HG03354 (cell line): Measurements from ENCODE around the gene SHE.
"Not testable (repeated sequence)": the region's sequence is repeated elsewhere in the genome, so short reads cannot be mapped to it uniquely, and the experiment has no call there.

ENCODE experiments used
- ATAC-seq: cut with Tn5 transposase; IDR thresholded peaks from one replicate; pipeline ENCODE4 v1.9.1; 2021; ENCODE audit warnings: mild to moderate bottlenecking; ENCODE audit not compliant: unreplicated experiment, poor library complexity, severe bottlenecking

Gene SHE

DNA sequence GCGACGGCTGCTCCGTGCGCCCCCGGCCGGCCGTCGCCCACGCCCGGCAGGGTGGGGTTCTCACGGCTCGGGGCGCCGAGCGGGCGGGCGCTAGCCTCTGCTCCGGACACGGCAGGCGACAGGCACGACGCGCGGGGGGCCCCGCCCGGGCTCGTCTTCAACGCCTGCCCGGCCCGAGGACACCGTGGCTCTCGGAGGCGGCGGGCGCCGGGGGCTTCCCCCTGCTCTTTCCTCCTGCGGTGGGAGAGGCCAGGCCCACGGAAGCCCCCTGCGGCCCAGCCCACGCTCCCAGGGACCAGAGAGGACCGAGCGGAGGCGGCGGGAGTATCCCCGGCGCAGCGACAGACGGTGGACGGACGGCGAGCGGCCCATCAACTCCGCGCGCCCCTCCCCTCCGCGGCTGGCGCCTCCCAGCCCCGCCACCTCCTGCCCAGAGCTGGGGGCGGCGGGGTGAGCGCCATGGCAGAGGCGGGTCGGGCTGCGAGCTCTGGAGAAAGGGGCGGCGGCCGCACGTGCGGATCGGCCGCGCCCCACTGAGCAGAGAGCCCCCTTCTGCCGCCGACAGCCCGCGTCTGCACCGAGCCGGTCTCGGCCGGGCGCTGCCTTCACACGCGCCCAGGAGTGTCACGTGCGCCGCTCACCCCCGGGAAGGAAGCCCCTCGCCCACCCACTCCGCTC lies at the start of gene SHE, which contains the start of gene TDRD10:
SHE (minus strand) TSS at position 347 of the 678 bp plus-strand sequence. CDS start 386 bp downstream, outside the sequence.
TDRD10 (plus strand) TSS at position 154 of the 678 bp plus-strand sequence. CDS start 4,685 bp downstream, outside the sequence.
- ATAC-seq: no peak

DNA sequence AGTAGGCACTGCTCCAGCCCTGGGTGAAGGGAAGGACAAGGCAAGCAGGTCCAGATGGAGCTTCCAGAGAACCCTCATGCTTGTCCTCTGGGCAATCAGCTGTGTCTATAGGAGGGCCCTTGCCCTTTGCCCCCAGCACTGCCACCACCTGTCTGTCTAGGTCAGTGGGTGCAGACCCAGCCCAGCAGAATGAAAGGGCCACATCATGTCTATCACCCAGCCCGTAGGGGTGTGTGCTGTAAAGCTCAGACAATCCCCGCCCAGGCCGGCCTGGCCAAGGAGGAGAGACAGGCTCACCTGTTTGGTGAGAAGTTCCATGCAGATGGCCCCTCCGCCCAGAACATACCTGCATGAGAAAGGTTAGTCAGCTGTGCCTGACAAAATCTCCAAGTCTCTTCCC lies 49.3 kb upstream of the SHE start:
- ATAC-seq: no peak

DNA sequence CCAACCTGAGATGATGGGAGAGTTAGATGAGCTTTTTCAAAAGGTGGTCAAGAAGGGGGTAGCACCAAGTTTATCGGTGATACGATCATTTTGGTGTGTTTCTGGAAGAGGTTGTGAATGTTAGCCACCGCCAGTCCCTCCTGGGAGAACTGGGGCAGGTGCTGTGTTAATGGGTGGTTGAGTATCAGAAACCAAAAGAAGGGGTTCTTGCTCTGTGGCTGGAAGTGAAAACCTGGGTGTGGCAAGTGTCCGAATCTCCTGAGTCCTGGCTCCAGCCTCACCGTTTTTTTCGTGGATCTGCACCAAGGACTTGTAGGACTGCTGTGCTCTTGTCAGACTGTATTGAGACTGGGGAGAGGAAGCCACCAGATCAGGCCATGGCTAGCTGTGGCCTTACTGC lies 48.4 kb upstream of the SHE start:
- no peak for ATAC-seq

DNA sequence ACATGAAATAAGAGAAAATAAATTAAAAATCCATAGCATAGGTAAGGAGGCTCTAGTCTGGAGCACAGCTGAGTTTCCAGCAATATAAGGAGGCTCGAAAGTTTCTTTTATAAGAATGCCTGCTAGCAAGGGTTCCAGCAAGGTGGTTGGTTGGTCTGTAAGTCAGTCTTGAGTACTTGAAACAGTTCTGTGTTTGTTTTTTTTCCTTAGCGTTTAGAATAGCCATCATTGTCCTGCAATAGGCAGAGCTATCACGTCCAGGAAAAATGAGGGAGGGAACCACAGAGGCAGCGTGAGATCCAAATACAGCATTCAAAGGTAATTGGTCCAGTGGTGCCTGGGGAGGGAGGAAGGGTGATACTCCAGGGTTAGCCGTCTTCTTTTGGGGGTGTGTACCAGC lies 47.9 kb upstream of the SHE start:
- no peak for ATAC-seq

DNA sequence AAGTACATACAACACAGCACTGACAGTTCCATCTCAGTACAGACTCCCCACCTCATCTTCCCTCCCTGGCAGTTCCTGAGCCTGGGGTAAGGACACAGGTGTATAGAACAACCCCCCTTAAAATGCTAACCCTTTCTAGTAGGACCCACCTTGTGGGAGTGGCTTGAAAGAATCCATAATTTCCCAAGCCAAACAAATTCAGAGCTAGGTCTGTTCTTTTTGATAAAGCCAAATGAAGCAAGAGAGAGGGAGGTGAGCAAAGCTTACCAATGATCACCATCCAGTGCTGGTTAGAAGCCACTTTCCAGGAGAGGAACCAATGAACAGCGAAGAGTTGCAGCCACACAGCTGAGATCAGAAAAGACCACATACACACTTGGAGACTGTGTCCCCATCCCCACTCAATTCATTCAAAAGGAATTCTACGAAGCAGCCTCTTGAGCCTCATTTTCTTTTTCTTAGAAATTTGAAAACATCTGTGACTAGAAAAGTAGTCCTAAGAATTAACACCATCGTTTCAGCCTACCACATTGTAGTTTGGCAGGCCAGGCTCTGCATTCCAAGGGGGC lies 47.1 kb upstream of the SHE start:
- ATAC-seq: no peak

DNA sequence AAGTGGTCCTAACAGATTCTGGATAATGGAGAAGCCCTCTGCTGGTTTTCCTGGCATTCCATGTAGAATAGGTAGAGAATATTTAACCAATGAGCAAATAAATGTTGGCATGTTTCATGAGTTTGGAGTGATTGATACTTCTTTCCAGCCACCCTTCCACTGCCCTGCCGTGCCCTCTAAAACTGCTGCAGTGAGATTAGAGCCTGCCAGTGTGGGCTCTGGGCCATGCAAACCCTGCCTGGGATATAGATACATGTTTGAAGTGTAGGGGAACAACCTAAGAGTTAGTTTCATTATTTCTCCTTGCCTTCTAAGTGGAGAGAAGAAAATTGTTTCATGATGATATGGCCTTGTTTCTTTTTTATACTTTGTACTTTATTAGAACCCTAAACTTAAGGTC lies 45.8 kb upstream of the SHE start:
- no peak for ATAC-seq

DNA sequence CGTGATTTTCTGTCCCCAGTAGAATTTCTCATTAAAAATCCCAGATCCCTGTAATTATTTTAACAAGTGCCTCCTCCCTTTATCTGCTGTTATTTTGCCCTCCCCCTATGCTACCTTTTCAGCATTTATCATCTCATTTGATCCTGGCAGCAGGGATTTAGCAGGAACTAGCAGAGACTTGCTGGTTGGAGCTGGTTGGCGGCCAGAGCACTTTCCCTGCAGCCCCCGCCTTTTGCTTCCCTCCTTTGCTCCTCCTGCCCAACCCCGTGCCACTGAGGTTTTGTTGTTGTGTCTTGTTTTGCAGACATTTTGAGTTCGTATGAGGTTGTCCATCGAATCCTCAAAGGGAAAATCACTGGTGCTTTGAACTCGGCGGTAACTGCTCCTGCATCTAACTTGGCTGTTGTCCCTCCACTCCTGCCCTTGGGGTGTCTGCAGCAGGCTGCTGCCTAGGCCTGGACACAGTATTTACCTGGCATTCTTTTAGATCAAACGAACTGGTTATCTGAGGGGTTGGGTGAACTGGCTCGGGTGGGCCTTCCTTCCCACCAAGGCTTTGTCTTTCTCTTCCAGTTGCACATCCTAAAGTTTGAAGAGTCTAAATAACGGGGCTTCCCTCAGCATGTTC lies 45.0 kb upstream of the SHE start:
- ATAC-seq: no peak

DNA sequence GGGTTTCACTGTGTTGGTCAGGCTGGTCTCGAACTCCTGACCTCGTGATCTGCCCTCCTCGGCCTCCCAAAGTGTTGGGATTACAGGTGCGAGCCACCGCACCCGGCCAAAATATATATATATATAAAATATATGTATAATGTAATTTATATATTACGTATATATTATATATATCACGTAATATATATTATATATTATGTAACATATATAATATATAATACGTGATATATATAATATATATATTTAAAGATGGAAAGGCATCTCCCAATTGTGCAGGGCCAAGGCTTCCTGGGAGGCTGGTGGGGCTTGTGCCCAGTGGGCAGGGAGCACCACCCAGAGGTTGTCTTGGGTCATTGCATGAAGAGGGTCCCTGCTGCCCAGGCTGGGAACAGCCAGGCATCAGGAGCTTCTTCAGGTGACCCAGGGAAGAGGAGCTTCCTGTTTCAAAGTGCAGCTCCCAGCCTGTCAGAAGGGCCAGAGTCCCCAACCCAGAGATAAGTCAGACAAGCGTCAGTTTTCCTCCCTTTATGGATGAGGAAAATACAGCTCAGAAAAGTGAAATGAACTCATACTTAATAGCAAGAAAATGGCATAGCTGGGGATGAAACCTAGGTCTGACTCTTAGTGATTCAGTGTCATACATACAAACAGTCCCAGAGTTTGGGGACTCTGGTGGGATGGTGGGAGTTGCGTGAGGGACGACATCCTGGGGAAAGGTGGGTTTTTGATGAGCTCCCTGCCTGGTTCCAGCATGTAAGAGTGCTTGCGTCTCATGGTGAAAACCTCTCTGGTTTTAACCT lies 44.3 kb upstream of the SHE start:
- ATAC-seq: no peak

DNA sequence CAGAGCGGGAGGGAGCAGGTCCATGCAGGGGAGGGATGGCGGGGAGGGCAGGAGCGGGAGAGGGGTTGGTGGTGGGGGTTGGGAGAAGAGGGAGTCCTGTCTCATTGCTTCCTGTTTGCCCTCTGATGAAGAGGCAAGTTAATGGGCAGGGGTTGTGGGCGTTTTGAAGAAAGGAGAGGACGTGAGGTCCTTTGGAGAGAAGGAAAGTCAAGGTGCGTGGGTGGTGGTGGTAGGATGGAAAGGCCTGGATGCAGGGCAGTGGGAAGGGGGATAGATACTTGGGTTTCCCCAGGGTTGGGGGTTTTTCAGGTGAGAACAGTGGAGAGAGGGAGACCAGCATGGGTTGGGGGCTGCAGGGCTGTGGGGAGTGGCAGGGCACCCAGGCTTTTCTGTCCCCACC lies 39.0 kb upstream of the SHE start:
- no peak for ATAC-seq

DNA sequence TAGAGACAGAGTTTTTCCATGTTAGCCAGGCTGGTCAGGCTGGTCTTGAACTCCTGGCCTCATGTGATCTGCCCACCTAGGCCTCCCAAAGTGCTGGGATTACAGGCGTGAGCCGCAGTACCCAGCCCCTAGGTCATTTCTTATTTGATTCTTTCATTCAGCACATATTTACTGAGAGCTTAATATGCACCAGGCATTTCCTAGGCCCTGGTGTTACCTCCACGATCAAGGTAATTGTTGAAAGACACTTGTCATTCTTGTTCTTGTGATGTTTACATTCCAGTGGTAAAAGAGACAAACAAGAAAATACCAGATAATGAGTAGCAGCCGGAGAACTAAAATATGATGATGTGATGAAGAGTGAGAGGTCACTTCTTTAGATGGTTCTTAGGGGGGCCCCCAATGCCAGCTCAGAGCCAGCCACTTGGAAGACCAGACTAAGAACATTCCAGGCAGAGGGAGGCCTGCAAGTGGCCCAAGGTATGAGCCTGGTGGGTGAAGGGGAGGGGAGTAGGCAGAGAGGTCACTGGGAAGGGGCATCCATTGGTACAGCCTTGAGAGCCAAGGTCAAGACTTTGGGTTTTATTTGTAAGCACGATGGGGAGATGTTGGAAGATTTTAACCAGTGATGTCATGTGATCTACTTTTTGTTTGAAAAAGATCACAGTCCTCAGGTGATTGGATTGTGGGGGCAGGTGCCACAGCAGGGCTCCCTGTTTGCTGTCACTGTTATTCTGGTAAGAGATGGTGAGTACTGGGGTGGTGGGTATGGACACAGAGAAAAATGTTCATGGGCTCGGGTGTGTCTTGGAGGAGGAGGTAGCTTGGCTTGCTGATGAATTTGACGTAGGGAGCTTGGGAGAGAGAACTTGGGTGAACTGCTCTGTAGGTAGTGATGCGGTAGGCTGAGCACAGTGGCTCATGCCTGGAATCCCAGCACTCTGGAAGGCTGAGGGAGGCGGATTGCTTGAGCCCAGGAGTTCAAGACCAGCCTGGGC lies 37.6 kb upstream of the SHE start:
- no peak for ATAC-seq

DNA sequence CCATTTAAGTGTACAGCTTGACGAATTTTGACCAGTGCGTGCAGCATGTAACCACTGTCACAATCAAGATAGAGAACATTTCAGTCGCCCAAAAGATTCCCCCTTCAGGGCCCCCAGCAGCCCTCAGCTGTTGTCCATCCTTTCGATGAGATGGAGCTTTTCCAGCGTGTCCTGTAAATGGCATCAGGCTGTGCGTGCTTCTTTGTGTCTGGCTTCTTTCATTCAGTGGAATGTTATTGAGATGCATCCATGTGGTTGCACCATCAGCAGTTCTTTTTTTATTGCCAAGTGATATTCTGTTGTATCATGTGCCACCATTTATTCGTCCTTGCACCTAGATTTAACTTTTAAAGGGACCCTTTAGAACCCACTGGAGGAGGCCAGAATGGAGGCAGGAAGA lies 34.4 kb upstream of the SHE start:
- no peak for ATAC-seq

DNA sequence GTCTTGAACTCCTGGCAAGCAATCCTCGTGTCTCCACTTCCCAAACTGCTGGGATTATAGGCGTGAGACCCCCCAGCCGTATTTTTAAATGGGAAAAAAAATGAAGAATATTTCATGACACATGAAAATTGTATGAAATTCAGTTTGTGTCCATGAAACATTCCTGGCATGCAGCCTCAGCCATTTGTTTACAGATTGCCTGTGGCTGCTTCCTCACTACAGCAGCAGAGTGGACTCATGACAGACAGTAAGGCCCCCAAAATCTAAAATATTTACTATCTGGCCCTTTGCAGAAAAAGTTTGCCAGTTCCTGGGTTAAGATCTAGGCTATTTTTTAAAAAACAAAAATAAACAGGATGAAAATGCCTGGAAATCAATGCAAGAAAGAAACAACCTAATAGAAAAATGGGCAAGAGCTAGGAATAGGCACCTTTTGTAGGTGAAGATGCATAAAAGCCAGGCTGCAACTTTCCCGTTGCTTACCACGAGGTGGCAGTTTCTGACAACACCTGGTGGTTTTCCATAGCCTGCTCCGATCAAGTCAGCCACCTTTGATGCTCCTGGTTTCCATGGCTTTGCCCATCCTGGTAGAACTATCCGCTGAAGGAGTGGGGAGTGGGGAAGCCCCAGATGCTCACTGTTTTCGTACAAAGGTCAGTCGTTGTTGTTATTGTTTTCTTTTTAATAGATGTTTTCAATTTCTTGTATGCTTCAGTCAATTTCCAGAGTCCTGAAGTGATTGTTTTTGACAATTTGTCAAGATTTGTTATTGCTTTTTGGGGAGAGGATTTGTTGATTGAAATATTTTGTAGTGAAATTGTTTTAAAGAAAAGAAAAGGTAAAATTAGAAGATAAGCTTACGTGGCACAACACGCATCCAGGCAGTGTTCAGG lies 32.0 kb upstream of the SHE start:
- ATAC-seq: no peak

DNA sequence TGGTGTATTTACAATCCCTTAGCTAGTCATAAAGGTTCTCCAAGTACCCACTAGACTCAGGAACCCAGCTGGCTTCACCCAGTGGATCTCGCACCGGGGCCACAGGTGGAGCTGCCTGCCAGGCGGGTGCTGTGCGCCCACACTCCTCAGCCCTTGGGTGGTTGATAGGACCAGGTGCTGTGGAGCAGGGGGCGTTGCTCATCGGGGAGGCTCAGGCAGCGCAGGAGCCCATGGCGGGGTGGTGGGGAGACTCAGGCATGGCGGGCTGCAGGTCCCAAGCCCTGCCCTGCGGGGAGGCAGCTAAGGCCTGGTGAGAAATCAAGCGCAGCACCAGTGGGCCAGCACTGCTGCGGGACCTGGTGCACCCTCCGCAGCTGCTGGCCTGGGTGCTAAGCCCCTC lies 29.7 kb upstream of the SHE start:
- not testable (repeated sequence) for ATAC-seq

DNA sequence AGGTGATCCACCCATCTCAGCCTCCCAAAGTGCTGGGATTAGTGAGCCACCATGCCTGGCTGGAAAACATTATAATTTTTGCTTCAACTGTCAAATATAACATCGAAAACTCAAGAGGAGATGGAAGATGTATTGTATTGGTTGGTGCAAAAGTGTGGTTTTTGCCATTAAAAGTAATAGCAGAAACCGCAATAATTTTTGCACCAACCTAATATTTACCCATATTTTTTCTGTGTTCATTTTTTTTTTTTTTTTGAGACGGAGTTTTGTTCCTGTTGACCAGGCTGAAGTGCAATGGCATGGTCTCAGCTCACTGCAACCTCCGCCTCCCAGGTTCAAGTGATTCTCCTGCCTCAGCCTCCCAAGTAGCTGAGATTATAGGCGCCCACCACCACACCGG lies 27.1 kb upstream of the SHE start:
- no peak for ATAC-seq

DNA sequence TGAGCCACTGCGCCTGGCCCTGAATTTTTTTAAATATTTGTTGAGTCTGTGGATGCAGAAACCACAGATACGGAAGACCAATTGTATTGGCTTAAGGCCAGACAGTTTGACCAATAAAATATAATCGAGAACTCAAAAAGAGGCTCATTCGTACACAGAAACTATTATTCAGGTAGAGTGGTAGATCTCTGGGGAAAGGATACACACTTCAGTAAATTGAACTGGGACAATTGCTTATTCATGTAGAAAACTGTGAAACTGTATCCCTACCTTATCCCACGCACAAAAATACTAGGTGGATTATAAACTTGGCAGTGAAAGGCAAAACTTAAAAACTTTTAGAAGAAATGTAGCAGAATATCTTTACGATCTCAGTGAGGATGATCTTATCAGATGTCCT lies 25.0 kb upstream of the SHE start:
- no peak for ATAC-seq

DNA sequence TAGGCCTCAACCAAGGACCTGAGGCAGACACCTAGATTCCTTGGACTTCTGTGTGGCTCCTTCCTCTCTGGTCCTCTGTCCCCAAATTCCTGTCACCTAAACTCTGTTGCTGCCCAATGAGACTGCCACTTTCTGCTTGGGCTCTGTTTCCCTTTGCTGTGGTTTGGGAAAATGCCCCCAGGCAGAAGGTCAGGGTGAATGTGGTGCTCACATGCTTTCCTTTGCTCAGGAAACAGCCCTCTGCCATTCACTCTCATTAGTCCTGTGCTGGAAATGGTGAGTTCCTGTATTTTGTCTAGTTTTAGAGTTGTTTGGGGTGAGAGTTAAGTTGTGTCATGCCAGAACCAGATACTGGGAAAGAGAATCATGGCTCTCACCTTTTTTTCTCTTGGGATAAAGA lies 22.7 kb upstream of the SHE start:
- no peak for ATAC-seq

DNA sequence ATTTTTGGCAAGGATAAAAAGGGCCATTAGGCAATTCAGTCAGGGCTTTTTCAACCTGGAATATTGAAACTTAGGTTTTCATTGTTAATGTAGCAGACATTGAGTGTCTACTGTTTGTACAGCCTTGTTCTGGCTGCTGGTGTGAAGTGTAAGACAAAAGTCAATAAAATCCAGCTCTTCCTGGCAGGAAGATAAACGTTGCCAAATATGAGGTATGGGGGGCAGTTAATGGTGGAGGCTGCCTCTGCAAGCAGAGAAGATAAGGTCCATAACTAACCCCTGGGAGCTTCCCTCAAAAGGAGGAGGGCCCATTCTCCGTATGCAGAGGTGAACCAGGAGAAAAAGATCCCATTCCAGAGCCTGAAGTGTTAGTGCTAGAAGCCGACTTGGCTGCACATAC lies 19.5 kb upstream of the SHE start:
- ATAC-seq: no peak

DNA sequence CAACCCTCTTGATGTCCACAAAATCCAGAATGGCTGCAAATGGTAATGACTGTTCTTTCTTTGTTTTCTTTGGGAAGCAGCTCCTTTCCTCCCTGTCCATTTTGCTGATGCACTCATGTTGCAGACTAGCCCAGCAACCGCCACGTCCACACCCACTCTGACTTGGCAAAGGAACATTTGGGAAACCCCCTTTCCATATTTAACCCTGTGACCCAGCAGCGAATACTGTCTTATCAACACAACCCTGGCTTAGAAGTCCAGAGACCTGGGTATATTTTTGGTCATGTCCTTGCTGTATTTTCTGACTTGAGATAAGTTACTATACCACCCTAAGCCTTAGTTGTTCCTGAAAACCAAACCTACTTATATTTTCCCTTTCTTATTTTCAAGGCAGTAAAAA lies 18.1 kb upstream of the SHE start:
- ATAC-seq: no peak
